ENCODE results near the gene BAG2. TPM values are rescaled to one million over a fixed set of nuclear protein-coding genes. Genes with fewer than 3 reads are reported as not detected.

BAG2 gene
- polyA plus RNA-seq, 3 donors, result 4.9 to 5.9 (median 5.4) TPM

DNA sequence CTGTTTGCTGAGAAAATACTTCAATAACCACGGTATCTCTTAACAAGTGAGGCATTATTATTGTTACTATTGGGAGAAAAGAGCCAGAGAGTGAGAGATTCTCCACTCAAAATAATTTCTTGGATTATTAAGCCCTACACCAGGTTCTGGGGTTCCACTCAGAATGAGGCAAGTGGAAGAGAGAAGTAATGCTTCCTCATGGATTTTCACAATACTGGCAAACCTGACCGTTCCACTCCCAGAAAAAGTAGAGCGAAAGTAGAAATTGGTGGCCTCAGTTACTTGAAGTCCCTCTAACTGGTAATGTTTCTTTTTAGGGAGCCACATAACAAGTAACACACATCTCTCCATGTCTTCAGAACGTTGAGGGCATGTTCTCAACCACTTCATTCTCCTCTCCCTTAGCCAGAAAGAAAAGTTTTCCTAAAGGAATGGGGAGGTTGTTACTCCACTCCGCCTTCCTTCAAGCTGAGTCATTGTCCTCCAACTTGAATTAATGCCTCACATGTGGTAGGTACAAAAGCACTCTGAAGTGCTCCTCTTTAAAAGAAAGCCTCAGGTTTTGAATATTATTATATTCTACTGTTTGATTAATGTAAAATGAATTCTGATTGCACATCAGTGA is 1.9 kb downstream of the BAG2 start:
- no peak for DNase-seq (ENCODE audit: low read depth in 3 of 3, low spot score in 2 of 3)

DNA sequence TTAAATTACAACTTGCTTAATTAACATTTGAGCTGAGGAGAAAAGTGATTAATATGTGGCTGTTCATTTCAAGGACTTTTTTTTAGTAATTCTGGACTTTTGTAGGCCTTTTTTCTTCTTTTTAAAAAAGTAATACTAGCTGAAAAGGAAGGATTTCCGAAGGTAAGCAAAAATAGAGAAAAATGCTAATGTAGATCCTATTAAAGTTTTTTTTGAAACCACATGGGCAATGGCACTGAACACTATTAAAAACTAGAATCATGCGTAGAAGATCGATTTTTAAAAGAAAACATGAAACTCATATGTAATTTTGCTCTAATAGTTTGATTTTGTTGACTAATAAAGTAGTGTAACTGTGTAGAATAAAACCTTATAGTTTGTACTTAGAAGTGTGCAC is 2.4 kb downstream of the BAG2 start:
- DNase-seq (ENCODE audit: low read depth in 3 of 3, low spot score in 2 of 3), result no peak

DNA sequence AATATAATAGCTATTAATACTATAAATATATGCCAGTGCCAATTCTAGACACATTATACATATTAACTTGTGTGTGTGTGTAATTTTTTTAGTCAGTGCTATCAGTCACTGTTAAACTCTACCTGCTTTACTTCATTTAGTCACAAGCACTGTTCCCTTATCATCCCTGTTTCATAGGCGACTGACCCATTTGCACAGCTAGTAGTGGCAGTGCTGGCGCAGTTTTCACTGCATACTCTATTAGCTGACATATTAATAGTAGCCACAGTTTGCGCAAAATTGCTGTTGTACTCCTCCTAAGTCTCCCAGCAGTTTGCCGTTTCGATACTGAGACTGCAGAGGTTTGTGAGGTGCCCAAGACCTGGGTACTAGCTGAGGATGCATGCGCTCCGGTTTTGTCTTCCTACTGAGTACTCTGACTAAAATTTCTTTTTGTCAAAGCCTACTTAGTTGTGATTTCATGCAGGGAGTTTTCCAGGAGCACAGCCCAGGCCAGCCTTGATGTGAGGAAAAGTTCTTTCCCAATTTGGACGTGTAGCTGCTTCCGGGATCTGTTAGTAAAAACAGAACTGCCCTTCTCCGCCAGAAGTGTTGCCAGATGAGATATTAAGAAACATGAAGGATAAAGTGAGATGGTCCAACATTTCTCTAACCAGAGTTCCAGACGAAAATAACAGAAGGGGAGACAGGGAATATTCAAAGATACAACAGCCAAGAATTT is 5.6 kb downstream of the BAG2 start:
- no peak for DNase-seq (ENCODE audit: low read depth in 3 of 3, low spot score in 2 of 3)

DNA sequence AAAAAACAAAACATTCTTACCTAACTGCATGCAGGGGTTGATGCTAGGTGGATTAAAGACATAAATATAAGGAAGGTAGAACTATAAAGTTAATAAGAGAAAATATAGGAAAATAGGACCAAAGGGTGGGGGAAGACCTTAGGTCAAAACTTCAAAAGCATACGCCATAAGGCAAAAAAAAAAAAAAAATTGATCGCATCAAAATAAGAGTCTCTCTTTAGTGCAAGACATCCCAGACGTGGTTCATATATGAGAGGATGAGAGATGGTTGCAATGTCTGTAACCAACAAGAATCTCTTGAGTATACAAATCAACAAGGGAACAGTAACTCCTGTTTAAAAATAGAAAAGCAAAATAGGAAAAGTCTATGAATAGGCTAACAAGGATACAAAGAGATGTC is 8.5 kb downstream of the BAG2 start:
- no peak for DNase-seq (ENCODE audit: low read depth in 3 of 3, low spot score in 2 of 3)

DNA sequence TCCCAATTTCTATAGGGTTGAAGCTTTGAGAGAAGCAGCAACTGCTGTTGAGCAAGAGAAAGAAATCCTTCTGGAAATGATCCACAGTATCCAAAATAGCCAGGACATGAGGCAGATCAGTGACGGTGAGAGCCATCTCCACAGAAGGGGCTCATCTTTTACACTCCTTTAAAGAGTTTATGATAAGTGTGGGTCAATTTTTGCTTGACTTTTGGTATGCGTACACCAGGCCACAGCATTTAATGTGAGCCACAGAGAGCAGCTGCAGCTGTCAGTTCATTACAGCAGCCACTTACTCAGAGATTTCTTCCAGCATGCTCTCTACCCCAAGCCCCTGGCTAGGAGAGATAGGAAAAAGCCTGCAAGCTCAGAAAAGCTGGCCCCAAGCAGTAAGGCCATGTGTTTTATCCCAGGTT is 9.9 kb downstream of the BAG2 start:
- no peak for DNase-seq (ENCODE audit: low read depth in 3 of 3, low spot score in 2 of 3)

DNA sequence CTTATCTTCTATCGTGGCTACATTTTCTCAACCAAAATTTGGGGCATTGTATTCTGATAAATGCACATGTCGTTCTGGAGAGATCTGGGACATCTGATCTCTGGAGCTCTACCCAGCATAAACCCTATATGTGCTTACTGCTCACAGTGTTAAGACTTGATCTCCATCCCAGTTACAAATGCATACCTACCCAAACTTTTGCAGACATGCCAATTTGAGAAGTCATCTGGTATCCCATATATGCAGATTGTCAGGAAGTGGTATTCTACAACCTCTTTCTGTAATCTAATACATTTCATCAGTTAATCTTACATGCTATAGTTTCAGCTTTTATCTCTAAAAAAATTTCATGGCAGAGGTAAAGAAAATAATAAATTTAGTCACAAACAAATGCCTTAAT is 11.2 kb downstream of the BAG2 start:
- no peak for DNase-seq (ENCODE audit: low read depth in 3 of 3, low spot score in 2 of 3)

DNA sequence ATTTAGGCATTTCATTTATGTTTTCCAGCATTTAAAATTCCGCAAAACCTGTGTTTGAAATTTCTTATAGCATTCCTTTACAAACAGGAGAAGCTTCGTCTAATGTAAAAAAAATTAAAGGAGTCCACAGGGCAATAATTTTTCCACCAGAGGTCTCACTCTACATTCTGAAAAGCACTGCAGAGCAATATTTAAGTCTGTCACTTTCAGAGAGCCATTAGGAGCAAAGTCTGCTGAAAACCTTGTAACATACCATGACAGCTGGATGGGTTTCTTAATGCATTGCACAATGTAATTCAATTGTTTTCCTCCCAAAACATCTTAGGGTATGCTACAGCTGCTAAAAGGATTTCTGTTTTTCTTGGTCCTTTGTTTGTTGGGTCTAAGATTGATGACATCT is 18.0 kb downstream of the BAG2 start:
- no peak for DNase-seq (ENCODE audit: low read depth in 3 of 3, low spot score in 2 of 3)

DNA sequence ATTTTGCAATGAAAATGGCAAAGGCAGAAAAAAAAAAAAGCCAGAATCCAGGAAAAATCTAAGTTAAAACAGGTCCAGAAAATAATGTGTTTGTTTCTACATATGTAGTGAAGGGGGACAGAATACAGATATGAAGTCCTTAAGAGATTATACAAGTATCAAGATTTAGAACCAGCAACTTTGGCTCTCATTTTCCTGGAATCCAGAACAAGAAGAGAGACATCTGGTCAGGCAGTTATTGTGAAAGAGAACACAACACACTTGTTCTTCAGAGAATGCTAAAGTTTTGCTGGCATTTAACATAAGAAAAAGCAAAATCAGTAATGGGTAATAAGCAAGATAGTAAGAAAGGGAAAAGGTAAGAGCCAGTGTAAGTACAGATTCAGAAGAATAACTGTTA is 21.1 kb downstream of the BAG2 start:
- no peak for DNase-seq (ENCODE audit: low read depth in 3 of 3, low spot score in 2 of 3)

DNA sequence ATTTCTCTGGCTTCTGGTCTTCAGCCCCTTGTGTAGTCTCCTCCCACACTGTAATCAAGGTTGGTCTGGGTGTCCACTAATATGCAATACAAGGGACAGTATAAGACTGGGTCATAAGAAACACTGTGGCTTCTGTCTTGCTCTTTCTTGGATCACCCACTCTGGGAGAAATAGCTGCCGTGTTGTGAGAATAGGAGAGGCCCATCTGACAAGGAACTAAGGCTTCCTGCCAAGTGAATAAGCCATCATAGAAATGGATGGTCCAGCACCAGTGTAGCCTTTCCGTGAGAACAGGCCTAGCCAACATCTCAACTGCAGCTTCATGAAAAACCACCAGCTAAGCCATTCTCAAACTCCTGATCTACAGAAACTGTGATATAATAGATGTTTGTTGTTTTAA is 23.3 kb downstream of the BAG2 start:
- DNase-seq (ENCODE audit: low read depth in 3 of 3, low spot score in 2 of 3), result no peak

DNA sequence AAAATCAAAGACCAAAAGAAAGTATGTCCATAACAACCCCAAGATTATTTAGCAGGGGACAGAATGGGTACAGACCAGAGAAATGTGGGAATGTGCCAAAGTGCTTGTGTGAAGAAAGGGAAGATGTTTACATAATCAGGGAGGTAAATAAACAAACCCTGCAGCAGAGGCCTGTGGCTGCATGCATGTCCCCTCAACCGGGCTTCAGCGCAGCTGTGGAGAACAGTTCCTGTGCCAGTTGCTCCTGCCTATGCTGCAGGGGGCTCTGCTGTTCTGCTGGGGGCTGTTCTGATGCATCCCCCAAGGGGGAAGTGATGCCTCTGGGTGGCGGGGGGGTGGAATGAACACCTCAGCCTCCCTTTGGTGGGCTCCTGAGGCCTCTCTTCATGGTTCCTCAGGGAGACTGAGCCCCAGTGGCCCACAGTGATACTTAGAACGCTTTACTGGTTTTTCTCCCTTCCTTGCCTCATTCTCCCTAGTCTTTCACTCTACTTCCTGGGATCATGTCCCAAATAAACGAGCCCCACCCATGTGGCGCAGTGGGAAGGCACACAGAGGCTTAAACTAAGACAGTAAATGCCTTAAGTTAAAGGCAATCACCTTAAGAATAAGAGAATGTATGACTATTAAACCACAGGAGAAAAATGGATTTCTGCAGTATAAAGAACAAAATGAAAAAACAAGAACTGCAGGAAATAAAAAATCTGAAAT is 27.0 kb downstream of the BAG2 start:
- no peak for DNase-seq (ENCODE audit: low read depth in 3 of 3, low spot score in 2 of 3)

DNA sequence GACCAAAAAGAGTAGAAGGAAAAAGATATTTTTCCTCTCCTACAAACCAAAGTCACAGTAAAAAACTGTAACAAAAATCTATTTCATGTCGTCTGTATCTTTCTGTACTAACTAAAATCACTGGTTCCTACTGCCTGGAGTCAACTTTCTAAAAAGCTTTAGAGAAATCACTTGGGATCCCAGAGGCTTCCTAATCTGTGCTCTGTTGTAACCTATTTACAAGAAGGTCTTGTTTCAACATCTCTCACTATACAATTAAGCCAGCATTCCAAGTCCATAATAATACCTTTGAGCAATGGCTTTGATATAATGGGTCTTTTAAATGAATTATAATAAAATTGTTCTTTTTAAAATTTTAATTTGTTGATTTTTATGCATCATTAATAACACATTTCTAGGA is 29.6 kb downstream of the BAG2 start:
- no peak for DNase-seq (ENCODE audit: low read depth in 3 of 3, low spot score in 2 of 3)

DNA sequence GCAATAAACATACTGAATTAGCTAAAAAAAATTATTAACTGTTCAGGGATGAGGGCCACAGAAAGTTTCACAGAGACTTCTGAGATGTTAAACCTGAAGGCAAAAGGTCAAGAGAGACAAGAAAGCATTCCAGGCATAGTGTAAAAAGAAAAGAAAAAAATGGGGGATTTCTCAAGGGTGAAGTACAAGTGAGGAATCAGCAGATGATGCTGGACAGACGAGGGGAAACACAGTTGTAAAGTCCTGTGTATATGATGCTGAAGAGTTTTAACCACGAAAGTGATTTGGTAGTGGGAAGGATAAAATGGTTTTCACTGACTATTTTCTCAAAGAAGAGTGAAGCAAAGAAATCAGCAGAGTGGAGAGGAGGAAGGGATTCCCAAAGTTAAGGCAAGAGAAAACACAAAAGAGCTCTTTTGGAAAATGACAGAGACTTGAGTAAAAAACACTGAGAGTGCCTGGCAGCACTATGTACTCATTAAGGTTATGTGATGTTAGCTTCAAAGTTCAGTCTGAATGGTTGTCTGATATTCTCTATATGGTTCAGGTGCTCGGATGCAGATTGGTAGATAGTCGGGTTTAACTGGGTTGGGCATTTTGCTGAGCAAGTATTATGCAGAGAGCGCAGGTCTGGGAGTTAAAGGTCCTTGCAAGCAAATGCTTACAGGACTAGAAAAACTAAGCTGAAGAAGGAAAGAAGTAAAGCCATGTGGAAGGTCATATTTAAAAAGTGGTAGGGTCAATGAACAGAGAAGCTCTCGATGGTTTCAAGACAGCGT is 33.6 kb downstream of the BAG2 start:
- no peak for DNase-seq (ENCODE audit: low read depth in 3 of 3, low spot score in 2 of 3)

DNA sequence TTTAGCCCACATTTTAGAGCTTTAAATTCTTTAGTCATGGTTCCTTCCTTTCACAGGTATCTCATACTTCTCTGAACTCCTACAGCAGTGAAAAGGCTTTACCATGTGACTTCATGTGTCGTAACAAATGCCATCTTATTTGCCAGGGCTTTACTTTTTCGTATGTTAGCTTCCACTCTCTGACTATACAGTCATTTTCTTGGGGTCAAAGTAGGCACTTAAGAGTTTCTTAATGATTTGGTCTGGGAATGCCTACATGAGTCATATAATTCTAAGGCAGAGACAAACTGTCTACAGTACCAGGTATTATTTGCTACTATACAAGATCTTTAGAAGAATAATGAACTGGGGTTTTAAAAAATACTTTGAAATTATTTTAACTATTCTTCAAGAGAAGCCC is 35.0 kb downstream of the BAG2 start:
- DNase-seq (ENCODE audit: low read depth in 3 of 3, low spot score in 2 of 3), result no peak

DNA sequence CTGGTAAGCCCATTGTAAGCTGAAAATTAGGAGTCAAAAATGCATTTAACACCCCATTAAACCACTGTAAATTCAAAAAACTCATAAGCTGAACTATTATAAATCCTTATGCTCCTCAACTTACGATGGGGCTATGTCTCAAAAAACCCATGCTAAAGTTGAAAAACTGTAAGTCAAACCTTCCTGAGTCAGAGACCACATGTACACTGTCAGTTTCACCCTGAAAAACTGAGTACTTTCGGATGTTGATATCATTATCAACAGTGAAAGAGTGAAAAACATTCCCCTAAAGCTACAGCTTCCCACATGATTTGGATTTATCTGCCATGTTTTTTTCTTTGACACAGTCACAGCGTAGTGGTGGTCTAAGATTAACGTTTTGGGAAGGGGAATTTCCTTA is 35.7 kb downstream of the BAG2 start:
- DNase-seq (ENCODE audit: low read depth in 3 of 3, low spot score in 2 of 3), result no peak

DNA sequence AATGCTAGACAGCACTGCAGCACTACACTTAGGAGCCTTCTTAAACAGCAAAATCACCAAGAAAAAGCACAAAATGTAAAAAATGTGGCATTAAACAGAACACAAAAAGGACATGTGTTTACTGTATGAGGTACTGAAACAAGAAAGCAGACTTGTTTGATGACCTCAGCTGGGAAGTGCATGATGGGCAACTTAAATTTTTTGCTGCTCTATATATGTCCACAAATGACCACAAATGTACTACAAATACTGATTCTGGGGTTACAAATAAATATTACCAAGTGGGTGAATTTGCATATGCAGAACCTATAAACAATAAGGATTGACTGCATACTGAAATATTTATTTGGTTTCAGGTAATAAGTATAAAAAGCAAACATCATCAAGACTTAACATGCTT is 36.9 kb downstream of the BAG2 start:
- no peak for DNase-seq (ENCODE audit: low read depth in 3 of 3, low spot score in 2 of 3)

DNA sequence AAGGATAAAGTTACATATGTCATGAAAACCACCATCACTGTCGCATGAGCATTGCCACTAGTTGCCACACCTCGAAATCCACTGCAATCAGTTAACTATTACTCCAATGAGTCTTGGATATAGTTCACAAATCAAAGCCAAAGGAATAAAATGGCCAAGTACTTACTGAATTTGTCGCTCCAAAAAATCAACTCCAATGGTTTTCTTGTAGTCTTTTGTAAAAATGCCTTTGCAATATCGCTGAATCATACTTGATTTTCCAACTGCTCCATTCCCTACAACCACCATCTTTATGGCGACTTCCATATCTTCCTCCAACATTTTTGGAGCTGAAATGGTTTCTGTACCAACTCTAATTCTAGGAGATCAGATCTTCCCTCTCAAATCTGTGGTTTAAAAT is 37.9 kb downstream of the BAG2 start:
- DNase-seq (ENCODE audit: low read depth in 3 of 3, low spot score in 2 of 3), result no peak

DNA sequence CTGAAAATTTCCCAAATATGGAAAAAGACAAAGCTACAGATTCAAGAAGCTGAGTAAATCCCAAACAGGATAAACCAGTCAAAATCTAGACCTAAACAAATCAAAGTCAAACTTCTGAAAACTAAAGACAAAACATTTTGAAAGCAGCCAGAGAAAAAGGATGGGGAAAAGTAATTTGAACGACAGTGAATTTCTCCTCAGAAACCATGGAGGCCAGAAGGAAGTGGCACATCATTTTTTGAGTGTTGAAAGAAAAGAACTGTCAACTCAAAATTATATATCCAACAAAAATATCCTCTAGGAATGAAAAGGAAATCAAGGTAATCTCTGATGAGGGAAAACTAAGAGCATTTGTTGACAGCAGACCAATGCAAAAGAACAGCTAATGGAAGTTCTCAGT is 43.1 kb downstream of the BAG2 start:
- no peak for DNase-seq (ENCODE audit: low read depth in 3 of 3, low spot score in 2 of 3)

DNA sequence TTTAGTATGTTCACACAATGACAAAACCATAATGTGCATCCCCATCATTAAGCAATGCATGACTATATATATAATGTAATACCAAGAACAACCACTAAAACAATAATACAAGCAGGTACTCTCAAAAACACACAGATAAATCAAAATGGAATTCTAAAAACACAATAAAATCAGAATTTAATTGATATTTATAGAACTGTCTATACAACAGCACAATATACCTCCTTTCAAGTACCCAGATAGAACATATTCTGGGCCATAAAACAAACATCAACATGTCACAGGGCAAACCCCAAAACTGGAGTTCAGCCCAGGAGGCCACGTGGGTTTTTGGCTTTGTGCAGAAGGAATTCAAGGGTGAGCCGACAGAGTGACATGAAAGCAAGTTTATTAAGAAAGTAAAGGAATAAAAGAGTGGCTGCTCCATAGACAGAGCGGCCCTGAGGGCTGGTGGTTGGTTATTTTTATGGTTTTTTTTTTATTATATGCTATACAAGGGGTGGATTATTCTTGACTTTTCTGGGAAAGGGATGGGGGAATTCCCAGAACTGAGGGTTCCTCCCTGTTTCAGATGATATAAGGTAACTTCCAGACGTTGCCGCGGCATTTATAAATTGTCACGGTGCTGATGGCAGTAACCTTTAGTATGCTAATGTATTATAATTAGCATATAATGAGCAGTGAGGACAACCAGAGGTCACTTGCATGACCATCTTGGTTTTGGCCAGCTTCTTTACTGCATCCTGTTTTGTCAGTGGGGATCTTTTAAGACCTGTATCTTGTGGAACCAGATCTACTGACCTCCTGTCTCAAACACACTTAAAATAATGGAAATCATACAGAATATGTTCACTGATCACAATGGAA is 44.3 kb downstream of the BAG2 start:
- no peak for DNase-seq (ENCODE audit: low read depth in 3 of 3, low spot score in 2 of 3)

DNA sequence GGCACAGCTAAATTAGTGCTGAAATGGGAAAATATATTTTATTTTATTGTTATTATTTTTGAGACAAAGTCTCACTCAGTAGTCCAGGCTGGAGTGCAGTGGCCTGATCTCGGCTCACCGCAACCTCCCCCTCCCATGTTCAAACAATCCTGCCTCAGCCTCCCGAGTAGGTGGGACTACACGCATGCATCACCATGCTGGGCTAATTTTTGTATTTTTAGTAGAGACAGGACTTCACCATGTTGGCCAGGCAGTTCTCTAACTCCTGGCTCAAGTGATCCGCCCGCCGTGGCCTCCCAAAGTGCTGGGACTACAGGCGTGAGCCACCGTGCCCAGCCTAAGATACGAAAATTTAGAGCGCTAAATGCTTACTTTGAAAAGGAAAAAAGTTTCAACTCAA is 45.1 kb downstream of the BAG2 start:
- DNase-seq (ENCODE audit: low read depth in 3 of 3, low spot score in 2 of 3), result no peak

DNA sequence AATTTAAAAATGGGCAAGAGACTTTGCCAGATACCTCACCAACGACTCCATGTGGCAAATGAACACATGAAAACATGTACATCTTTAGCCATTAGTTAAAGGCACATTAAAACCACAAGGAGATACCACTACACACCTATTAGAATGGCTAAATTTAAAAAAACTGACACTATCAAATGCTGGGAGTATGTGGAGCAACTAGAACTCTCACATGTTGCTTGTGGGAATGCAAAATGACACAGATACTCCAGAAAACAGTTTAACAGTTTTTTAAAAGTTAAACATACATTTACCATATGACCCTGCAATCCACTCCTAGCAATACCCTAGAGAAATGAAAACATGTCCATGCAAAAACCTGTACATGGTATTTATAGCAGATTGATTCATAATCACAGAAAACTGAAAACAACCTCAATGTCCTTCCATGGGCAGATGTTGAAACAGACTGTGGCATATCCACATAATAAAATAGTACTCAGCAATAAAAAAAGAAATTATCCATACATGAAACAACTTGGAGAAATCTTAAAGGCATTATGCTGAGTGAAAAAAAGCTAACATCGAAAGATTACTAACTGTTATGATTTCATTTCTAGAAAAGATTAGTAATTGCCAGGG is 48.1 kb downstream of the BAG2 start:
- no peak for DNase-seq (ENCODE audit: low read depth in 3 of 3, low spot score in 2 of 3)

Data from right renal cortex interstitium (tissue), 3 donors.